K562 (cell line): ENCODE results near the gene FAM234B. TPM values are rescaled to one million over a fixed set of nuclear protein-coding genes. Genes with fewer than 3 reads are reported as not detected.

Experiments
- ATAC-seq: fragments of 200-7000 bp; cut with Tn5 transposase; 3 replicates; pipeline ENCODE4 v1.9.1; 2020; ENCODE audit warnings: moderate library complexity
- BruUV-seq: library from RNA; stranded (reverse); fragments of 400-500 nt; replicated peaks from 2 replicates; lab custom pipeline; 2021; lab: Mats Ljungman, UMichigan
- CTCF ChIA-PET: fragments of 300-600 bp; formaldehyde crosslinking; extraction: SDS; loops from one replicate; lab custom pipeline; 2021; ENCODE audit warnings: low intra/inter-chr PET ratio; lab: Yijun Ruan, JAX
- POLR2A ChIA-PET: fragments of 300-600, 350-650 bp; sonication (Branson Sonifier 250); formaldehyde crosslinking; extraction: SDS; loops from one replicate; lab custom pipeline; 2021; ENCODE audit warnings: antibody characterized with exemption, inconsistent platforms; lab: Yijun Ruan, JAX
- DNase-seq, 4 experiments: peaks; one replicate each; pipeline versions ENCODE4 v3.0.0 to v3.0.0-alpha.2; 2011 to 2018; ENCODE audit warnings: low spot score in 3 of 4, mixed read lengths in 3 of 4; ENCODE audit errors: extremely low read depth in 1 of 4
- FAIRE-seq: peaks from 2 replicates; lab custom pipeline; 2011; peaks lifted over from hg19 to GRCh38; lab: Jason Lieb, UNC
- H2AFZ ChIP-seq: 2 replicates; pipeline ENCODE4 v1.6.0; 2011; ENCODE audit warnings: low read depth, low read length, control low read depth, inconsistent platforms
- H3K27ac ChIP-seq: fragments of 200-600 bp; 3 replicates; pipeline ENCODE4 v1.8.0; 2011; ENCODE audit warnings: low read depth, mild to moderate bottlenecking, control low read depth, inconsistent platforms, low read length, moderate library complexity, mixed read lengths; ENCODE audit errors: extremely low read depth
- H3K27me3 ChIP-seq, 2 experiments: fragments of 300-600 bp in 1 of 2; 2 replicates in 1 of 2; 3 replicates in 1 of 2; pipeline versions ENCODE4 v1.6.0 to v1.8.0; 2011; ENCODE audit warnings: inconsistent platforms in 2 of 2, low read length in 2 of 2, mild to moderate bottlenecking in 1 of 2, mixed read lengths in 1 of 2, moderate library complexity in 1 of 2; ENCODE audit not compliant: control insufficient read depth in 2 of 2, insufficient read depth in 2 of 2
- H3K36me3 ChIP-seq: fragments of 300-600 bp; 3 replicates; pipeline ENCODE4 v1.8.0; 2011; ENCODE audit warnings: mild to moderate bottlenecking, low read length, inconsistent platforms; ENCODE audit not compliant: control insufficient read depth, insufficient read depth
- H3K4me1 ChIP-seq, 2 experiments: fragments of 200-600 bp in 1 of 2; replicated peaks in 1 of 2; 2 replicates in 1 of 2; 3 replicates in 1 of 2; pipeline versions ENCODE4 v1.5.1 to v1.8.0; 2011; ENCODE audit warnings: inconsistent platforms in 2 of 2, low read length in 2 of 2, mild to moderate bottlenecking in 1 of 2, mixed read lengths in 1 of 2, moderate library complexity in 1 of 2; ENCODE audit not compliant: control insufficient read depth in 2 of 2, insufficient read depth in 2 of 2
- H3K4me2 ChIP-seq: 2 replicates; pipeline ENCODE4 v1.6.1; 2011; ENCODE audit warnings: low read length, control low read depth, inconsistent platforms, mixed read lengths; ENCODE audit not compliant: insufficient read depth
- H3K4me3 ChIP-seq: fragments of 200-600 bp; sonication (generic), shearing (Covaris generic); 2 replicates; pipeline ENCODE4 v1.5.1; 2016; ENCODE audit warnings: control low read depth, inconsistent platforms
- H3K79me2 ChIP-seq: fragments of 200-600 bp; 3 replicates; pipeline ENCODE4 v1.8.0; 2011; ENCODE audit warnings: low read length, inconsistent platforms; ENCODE audit not compliant: control insufficient read depth, insufficient read depth
- H3K9ac ChIP-seq, 2 experiments: 2 replicates each; pipeline versions ENCODE4 v1.6.0 to v1.6.1; 2011; ENCODE audit warnings: low read depth in 2 of 2, low read length in 2 of 2, control low read depth in 1 of 2, inconsistent platforms in 1 of 2, mild to moderate bottlenecking in 1 of 2, mixed read lengths in 1 of 2; ENCODE audit not compliant: insufficient read depth in 1 of 2
- H3K9me1 ChIP-seq: one replicate; pipeline ENCODE4 v1.6.0; 2011; ENCODE audit warnings: inconsistent platforms, mild to moderate bottlenecking, low read length, moderate library complexity; ENCODE audit not compliant: control insufficient read depth, insufficient read depth
- H3K9me3 ChIP-seq: replicated peaks from 2 replicates; pipeline ENCODE4 v1.5.1; 2011; ENCODE audit warnings: low read depth, low read length, inconsistent platforms; ENCODE audit not compliant: control insufficient read depth, insufficient read depth
- H4K20me1 ChIP-seq: replicated peaks from 2 replicates; pipeline ENCODE4 v1.6.1; 2011; ENCODE audit warnings: low read length, inconsistent platforms, mixed read lengths; ENCODE audit not compliant: control insufficient read depth, insufficient read depth
- ARID1B ChIP-seq: fragments of 450-650 bp; IDR thresholded peaks from 2 replicates; pipeline ENCODE4 v1.6.1; 2016; ENCODE audit warnings: antibody characterized with exemption, mild to moderate bottlenecking, inconsistent platforms
- CBFA2T2 ChIP-seq: fragments of 450-650 bp; conservative IDR thresholded peaks from 2 replicates; pipeline ENCODE4 v1.6.1; 2017; ENCODE audit warnings: mild to moderate bottlenecking
- CBX3 ChIP-seq, 2 experiments: IDR thresholded peaks; 1 replicate in 1 of 2; 2 replicates in 1 of 2; pipeline ENCODE4 v1.6.1; 2012; ENCODE audit warnings: inconsistent platforms in 2 of 2, low read length in 2 of 2, borderline replicate concordance in 1 of 2, control low read depth in 1 of 2
- JUND ChIP-seq, 2 experiments: IDR thresholded peaks; 2 replicates in 1 of 2; 3 replicates in 1 of 2; pipeline ENCODE4 v1.6.1; 2011; ENCODE audit warnings: borderline replicate concordance in 2 of 2, low read depth in 2 of 2, low read length in 2 of 2, improper control_type of control experiment in 1 of 2, missing biosample characterization in 1 of 2, missing genetic modification characterization in 1 of 2, missing genetic modification reagents in 1 of 2
- KLF10 ChIP-seq: fragments of 250-450 bp; sonication (Bioruptor Pico); IDR thresholded peaks from 2 replicates; pipeline ENCODE4 v1.6.1; 2021; ENCODE audit warnings: matching md5 sums
- MAFK ChIP-seq: IDR thresholded peaks from 2 replicates; pipeline ENCODE4 v1.6.1; 2011; ENCODE audit warnings: low read length, improper control_type of control experiment
- RB1 ChIP-seq: fragments of 450-650 bp; IDR thresholded peaks from 2 replicates; pipeline ENCODE4 v1.6.1; 2017; ENCODE audit warnings: low read depth, mild to moderate bottlenecking
- RBM14 ChIP-seq: fragments of 200-400 bp; formaldehyde crosslinking; IDR thresholded peaks from 2 replicates; pipeline ENCODE4 v1.6.1; 2018; ENCODE audit warnings: low read depth, mild to moderate bottlenecking, low read length, moderate library complexity, borderline replicate concordance; ENCODE audit not compliant: insufficient read depth
- SPI1 ChIP-seq: IDR thresholded peaks from 2 replicates; pipeline ENCODE4 v1.6.1; 2011; ENCODE audit warnings: low read depth, low read length, control low read depth, borderline replicate concordance
- TCF3 ChIP-seq: sonication (generic); formaldehyde crosslinking; IDR thresholded peaks from 2 replicates; pipeline ENCODE4 v1.4.0; 2020; ENCODE audit warnings: mild to moderate bottlenecking, missing genetic modification reagents
- XRCC5 ChIP-seq: fragments of 200-400 bp; formaldehyde crosslinking; IDR thresholded peaks from 2 replicates; pipeline ENCODE4 v1.6.1; 2017; ENCODE audit warnings: low read depth, mild to moderate bottlenecking, low read length
- ZBTB2 ChIP-seq: fragments of 450-650 bp; IDR thresholded peaks from 2 replicates; pipeline ENCODE4 v1.6.1; 2016; ENCODE audit warnings: antibody characterized with exemption
- ZNF23 ChIP-seq: fragments of 250-450 bp; sonication (Bioruptor Pico); IDR thresholded peaks from 2 replicates; pipeline ENCODE4 v1.4.0; 2020; ENCODE audit warnings: mild to moderate bottlenecking
- ZNF282 ChIP-seq: sonication (generic); formaldehyde crosslinking; IDR thresholded peaks from 2 replicates; pipeline ENCODE4 v1.8.1; 2023; ENCODE audit warnings: missing genetic modification reagents
- ZNF57 ChIP-seq: fragments of 450-650 bp; formaldehyde crosslinking; IDR thresholded peaks from 2 replicates; pipeline ENCODE4 v1.4.0; 2020; ENCODE audit warnings: mild to moderate bottlenecking, moderate library complexity
- in situ Hi-C: fragments of 300-500 bp; cut with MboI; formaldehyde crosslinking; loops from 4 replicates; pipeline ENCODE4 v1.15.0; 2018; ENCODE audit warnings: inconsistent platforms, mixed read lengths
- intact Hi-C: fragments of 100-400 bp; cut with micrococcal nuclease; formaldehyde crosslinking; loops from 2 replicates; pipeline ENCODE4 v1.14.2; 2022
- polyA plus RNA-seq, 8 experiments: library from polyadenylated mRNA; depleted of rRNA in 4 of 8; stranded (reverse) in 5 of 8; unstranded in 3 of 8; fragments of >200 nt; fragmentation: Nextera tagmentation in 2 of 8; fragmentation: Illumina TruSeq in 1 of 8; extraction: Ambion mirVana in 2 of 8; extraction: Trizol in 1 of 8; gene quantifications; 2 replicates each; pipeline versions ENCODE4 v1.2.1 to v1.2.3, GENCODE V29; 2011 to 2014; ENCODE audit warnings: inconsistent platforms in 1 of 8, missing spikeins in 1 of 8
- total RNA-seq, 7 experiments: library from RNA; depleted of rRNA in 6 of 7; stranded (reverse); fragments of >200 nt in 6 of 7; fragmentation: Illumina TruSeq in 2 of 7; extraction: Trizol in 2 of 7; gene quantifications; 2 replicates each; pipeline versions ENCODE4 v1.2.1 to v1.2.3, GENCODE V29; 2011 to 2021; ENCODE audit warnings: low replicate concordance in 1 of 7
- TF ChIP-seq, protein P1 (sequence below): fragments of 450-650 bp; formaldehyde crosslinking; IDR thresholded peaks from 2 replicates; pipeline ENCODE4 v1.4.0; 2020; ENCODE audit warnings: mild to moderate bottlenecking, moderate library complexity
- TF ChIP-seq, protein P2 (sequence below): fragments of 200-800 bp; sonication (Bioruptor generic); IDR thresholded peaks from 2 replicates; pipeline ENCODE4 v1.6.1; 2017; ENCODE audit warnings: missing genetic modification characterization, missing compliant biosample characterization

The FAM234B gene
- total and polyA plus RNA-seq, 9 of the 15 experiments (the other 6 are each of a cell fraction or from before 2014, with no cell fraction given): 1.00 to 4.3 (median 2.0) TPM

DNA sequence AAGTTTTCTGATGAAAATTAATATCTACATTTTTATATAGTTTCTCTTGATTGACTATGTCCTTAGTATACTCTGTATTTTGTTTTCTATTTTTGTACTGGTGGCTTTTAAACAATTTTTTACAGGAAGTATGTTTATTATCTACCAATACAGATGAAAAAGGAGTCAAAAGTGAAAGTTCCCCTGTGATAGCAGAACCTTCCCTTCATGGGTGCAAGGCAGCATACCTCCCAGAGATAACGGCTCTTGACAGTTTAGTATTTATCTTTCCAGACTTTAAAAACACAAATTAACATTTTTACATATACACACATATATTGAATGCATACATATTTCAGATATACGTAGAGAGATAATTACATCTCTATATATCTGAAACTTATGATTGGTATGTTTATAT is 17.1 kb upstream of the FAM234B start (continued):
- TF ChIP-seq KLF10: no peak
- peak; percentile 35; the same call in 1 of the 2 replicates for TF ChIP-seq CBFA2T2
- TF ChIP-seq CBX3 (IDR thresholded peaks at IDR 0.05; ENCODE audit: borderline replicate concordance in 1 of 2, low read length in 2 of 2): no peak
- peak; percentile 66 for TF ChIP-seq ARID1B
- TF ChIP-seq TCF3 (CRISPR knock-in tag): peak; percentile 47

DNA sequence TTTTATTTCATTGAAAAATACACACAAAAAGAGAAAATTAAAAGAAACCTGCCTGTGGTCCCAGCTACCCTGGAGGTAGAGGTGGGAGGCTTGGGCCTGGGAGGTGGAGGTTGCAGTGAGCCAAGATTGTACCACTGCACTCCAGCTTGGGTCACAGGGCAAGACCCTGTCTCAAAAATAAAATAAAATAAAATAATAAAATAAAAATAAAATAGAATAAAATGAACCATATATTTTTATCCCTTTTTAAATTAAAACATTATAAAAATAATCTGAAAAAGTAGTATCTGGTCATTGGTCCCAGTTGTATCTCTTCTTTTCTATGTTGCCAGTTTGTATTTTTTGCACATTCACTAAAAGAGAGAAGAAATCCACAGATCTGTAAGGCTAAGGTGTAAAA is 16.7 kb upstream of the FAM234B start:
- Histone ChIP-seq H3K4me2 (no peak overlapping the region), H3K9me1 (no peaks in the 10 kb centered on the region), H4K20me1 (no peaks in the 10 kb centered on the region), H3K36me3 (no peaks in the 10 kb centered on the region), H3K27ac (no peak overlapping the region), H3K27me3 (no peaks in the 10 kb centered on the region), H3K9me3 (no peaks in the 10 kb centered on the region), H3K4me1 (no peaks in the 10 kb centered on the region; a peak in 2 of 5 replicates), H3K9ac (no peak overlapping the region), H3K4me3 (no peak overlapping the region), H3K79me2 (no peaks in the 10 kb centered on the region), H2AFZ (no peak overlapping the region)
- ChIA-PET CTCF (no interaction called here), POLR2A (no interaction called here)
- in situ Hi-C loops: no loop called here
- ATAC-seq (no peak), FAIRE-seq (no peak), DNase-seq (no peak)
- no TSS peak for BruUV-seq
- intact Hi-C loops: no loop called here
- TF ChIP-seq MAFK (no peak), SPI1 (no peak), RBM14 (no peak), ZNF23 (no peak), ZBTB2 (no peak), JUND (IDR thresholded peaks at IDR 0.05; ENCODE audit: borderline replicate concordance, low read depth, low read length) (no peak), JUND (tag; IDR thresholded peaks at IDR 0.05; ENCODE audit: borderline replicate concordance, low read depth, low read length) (no peak), RB1 (no peak), XRCC5 (no peak), ZNF282 (no peak), ZNF57 (no peak)
- TF ChIP-seq, protein P1, sequence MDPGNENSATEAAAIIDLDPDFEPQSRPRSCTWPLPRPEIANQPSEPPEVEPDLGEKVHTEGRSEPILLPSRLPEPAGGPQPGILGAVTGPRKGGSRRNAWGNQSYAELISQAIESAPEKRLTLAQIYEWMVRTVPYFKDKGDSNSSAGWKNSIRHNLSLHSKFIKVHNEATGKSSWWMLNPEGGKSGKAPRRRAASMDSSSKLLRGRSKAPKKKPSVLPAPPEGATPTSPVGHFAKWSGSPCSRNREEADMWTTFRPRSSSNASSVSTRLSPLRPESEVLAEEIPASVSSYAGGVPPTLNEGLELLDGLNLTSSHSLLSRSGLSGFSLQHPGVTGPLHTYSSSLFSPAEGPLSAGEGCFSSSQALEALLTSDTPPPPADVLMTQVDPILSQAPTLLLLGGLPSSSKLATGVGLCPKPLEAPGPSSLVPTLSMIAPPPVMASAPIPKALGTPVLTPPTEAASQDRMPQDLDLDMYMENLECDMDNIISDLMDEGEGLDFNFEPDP (CRISPR knock-in tag): no peak
- TF ChIP-seq, protein P2, sequence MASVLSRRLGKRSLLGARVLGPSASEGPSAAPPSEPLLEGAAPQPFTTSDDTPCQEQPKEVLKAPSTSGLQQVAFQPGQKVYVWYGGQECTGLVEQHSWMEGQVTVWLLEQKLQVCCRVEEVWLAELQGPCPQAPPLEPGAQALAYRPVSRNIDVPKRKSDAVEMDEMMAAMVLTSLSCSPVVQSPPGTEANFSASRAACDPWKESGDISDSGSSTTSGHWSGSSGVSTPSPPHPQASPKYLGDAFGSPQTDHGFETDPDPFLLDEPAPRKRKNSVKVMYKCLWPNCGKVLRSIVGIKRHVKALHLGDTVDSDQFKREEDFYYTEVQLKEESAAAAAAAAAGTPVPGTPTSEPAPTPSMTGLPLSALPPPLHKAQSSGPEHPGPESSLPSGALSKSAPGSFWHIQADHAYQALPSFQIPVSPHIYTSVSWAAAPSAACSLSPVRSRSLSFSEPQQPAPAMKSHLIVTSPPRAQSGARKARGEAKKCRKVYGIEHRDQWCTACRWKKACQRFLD (CRISPR knock-in tag): no peak
